Measurements from ENCODE around the gene LIAS.

LIAS gene

GRCh38 chr4:39458505-39459300, at the start of gene LIAS, which contains the start of gene RPL9 (continued):
- TF ChIP-seq ZNF600 (tag by site-specific recombination; IDR thresholded peaks at IDR 0.05) (no peak), ZNF274 (IDR thresholded peaks at IDR 0.05; ENCODE audit: low read length) (no peak), ZNF274 (tag by site-specific recombination; IDR thresholded peaks at IDR 0.05; ENCODE audit: borderline replicate concordance) (no peak), ZNF629 (tag by site-specific recombination; IDR thresholded peaks at IDR 0.05) (peak; percentile 99), ZNF664 (tag by site-specific recombination; IDR thresholded peaks at IDR 0.05) (no peak), ZNF23 (tag by site-specific recombination; IDR thresholded peaks at IDR 0.05; ENCODE audit: borderline replicate concordance) (no peak), ZNF26 (tag by site-specific recombination; IDR thresholded peaks at IDR 0.05) (no peak), ZNF626 (tag by site-specific recombination; IDR thresholded peaks at IDR 0.05) (no peak), ZNF580 (tag by site-specific recombination; IDR thresholded peaks at IDR 0.05) (peak; percentile 89), ZNF324 (tag by site-specific recombination; IDR thresholded peaks at IDR 0.05) (peak; percentile 66; the same call in 1 of the 2 replicates), ZNF777 (tag by site-specific recombination; IDR thresholded peaks at IDR 0.05; ENCODE audit: borderline replicate concordance) (no peak), ZNF16 (tag by site-specific recombination; IDR thresholded peaks at IDR 0.05; ENCODE audit: low read depth) (no peak), ZNF214 (tag by site-specific recombination; IDR thresholded peaks at IDR 0.05; ENCODE audit: borderline replicate concordance) (no peak), ZNF518A (tag by site-specific recombination; conservative IDR thresholded peaks at IDR 0.05; ENCODE audit: low read depth) (no peak), ZNF585B (tag by site-specific recombination; IDR thresholded peaks at IDR 0.05) (no peak), TRIM28 (IDR thresholded peaks at IDR 0.05; ENCODE audit: borderline replicate concordance, low read length) (no peak), ZNF549 (tag by site-specific recombination; IDR thresholded peaks at IDR 0.05) (no peak), ZNF341 (tag by site-specific recombination; IDR thresholded peaks at IDR 0.05; ENCODE audit: low read depth) (0 out of 2 replicates have a peak, but pooled peaks have one; percentile 8), SP3 (tag by site-specific recombination; IDR thresholded peaks at IDR 0.05) (peak; percentile 72), OVOL3 (tag by site-specific recombination; IDR thresholded peaks at IDR 0.05) (peak; percentile 40; the same call in 1 of the 2 replicates), ZFP69B (tag by site-specific recombination; IDR thresholded peaks at IDR 0.05) (peak; percentile 76; the same call in 1 of the 2 replicates), BCL6B (tag by site-specific recombination; IDR thresholded peaks at IDR 0.05) (no peak), PATZ1 (tag by site-specific recombination; IDR thresholded peaks at IDR 0.05) (0 out of 2 replicates have a peak, but pooled peaks have one; percentile 16), GLIS1 (tag by site-specific recombination; IDR thresholded peaks at IDR 0.05) (peak; percentile 44; the same call in 1 of the 2 replicates), ZBTB26 (tag by site-specific recombination; optimal IDR thresholded peaks at IDR 0.05) (no peak), ZNF558 (tag by site-specific recombination; IDR thresholded peaks at IDR 0.05) (no peak; the same call in 1 of the 2 replicates)
